SKM-1 treated with dmso at 0.1 percent for 144 hours (cell line): ENCODE data around the gene ATG2A.

ENCODE experiments used
- DNase-seq: peaks from one replicate; lab custom pipeline; 2025; ENCODE audit not compliant: unreplicated experiment; lab: John Stamatoyannopoulos, UW

The ATG2A gene

DNA sequence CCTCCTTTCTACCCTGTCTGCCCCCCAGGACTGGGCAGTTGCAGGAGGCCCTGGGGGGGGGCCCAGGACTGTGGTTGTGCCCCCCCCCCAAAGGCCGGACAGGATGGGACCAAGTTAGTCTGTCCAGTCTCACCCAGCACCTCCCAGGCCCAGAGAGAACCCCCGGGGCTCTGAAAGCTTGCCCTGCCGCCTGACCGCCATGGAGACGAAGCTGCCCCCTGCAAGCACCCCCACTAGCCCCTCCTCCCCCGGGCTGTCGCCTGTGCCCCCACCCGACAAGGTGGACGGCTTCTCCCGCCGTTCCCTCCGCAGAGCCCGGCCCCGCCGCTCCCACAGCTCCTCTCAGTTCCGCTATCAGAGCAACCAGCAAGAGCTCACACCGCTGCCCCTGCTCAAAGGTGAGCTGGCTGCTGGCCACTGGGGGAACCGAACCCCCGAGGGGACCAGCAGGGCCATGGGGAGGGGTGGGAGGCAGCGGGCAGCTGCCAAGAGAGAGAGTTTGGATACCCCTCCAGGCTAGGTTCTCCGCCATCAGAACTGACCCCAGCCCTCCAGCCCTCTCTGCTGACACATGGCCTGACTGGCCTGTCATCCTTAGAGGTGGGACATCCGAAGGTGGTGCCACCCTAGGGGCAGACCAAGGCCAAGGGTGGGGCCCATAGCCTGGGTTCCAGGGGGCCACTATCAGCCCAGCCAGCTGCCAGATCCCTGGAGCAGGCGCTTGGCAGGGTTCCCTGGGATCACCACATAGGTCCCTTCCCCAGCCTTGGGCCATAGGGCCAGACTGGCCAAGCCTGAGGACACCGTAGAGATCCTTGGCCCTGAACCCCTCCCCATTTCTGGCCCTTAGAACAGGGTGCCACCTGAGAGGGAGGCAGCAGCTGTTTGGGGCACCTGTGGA, 8.8 kb upstream of the ATG2A start:
- no peak for DNase-seq

DNA sequence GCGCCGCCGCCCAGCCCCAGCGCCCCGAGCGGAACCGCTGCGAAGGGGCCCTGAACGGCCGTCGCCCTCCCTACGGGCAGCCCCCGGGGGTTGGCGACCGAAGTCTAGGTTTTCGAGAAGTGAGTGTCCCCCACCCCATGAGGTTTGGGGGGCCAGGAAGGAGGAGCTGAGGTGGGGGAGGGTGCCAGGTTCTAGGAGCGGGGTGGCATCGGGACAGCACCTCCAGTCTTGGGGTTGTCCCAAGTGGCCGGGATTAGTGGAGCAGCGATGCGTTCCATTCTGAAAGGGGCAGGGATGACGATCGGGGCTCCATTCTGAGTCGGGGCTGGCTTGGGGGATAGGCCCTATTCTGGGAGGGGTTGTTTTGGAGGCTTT, 7.9 kb upstream of the ATG2A start:
- no peak for DNase-seq

- peak; percentile 91 for DNase-seq
Observed at GRCh38 chr11:64923944-64924909, 7.2 kb upstream of the ATG2A start, which contains the start of gene PPP2R5B. PPP2R5B (plus strand) TSS chr11:64924689; CDS start chr11:64925735, 1,046 bp downstream.

DNA sequence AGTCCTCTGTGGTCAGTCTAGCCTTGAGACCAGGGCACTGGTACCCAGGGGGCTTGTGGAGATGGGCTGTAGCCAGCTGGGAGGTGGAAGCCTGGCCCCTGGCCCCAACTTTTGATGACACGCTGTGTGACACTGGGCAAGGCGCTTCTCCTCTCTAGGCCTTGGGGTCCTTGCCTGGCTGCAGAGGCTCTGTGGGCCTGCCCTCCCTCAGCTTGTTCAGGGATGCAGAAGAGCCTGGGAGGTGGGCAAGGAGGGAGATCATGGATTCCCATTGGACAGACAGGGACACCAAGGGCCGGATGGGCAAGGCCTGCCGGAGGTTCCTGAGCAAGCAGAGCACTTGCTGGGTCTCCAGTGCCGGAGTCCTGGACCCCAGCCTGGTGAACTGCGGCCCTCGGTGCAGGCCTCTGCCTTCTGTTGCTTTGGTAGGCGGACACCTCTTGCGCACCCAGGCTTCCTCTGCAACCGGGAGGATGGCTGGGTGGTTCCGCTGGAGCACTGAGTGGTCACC, 6.2 kb upstream of the ATG2A start:
- no peak for DNase-seq

GRCh38 chr11:64921384-64921783, 4.4 kb upstream of the ATG2A start:
- DNase-seq: no peak

DNA sequence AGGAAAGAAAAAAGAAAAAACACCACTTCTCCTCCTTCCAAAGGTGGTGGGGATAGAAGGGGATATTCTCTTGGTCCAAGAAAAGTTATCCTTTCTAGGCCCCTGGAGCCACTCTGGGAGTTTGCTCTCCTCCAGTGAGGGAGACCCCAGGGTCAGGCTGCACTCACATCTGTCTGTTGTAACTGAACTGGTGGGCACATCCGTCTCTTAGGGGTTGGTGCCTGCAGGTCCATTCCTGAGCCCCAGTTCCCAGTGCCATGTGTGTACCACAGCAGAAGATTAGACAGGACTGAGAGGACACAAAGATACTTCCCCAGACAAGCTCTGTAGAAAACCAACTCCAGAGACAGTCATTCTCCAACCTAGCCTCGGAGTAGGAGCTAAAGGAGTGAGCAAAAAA, 3.1 kb upstream of the ATG2A start:
- no peak for DNase-seq

DNA sequence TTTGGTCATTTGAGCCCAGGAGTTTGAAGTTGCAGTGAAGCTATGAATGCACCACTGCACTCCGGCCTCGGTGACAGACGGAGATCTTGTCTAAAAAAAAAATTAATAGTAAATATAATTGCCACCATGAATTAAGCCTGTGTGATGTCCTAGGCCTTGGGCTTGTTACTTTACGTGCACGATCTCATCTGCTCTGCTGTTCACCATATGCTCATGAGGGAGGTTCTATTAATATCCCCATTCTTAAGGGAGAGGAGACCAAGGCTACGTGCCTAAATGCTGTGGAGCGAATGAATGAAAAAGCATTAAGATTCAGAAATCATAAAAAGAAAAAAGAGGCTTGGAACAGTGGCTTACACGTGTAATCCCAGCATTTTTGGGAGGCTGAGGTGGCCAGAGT, 2.6 kb upstream of the ATG2A start:
- no peak for DNase-seq

GRCh38 chr11:64918017-64918416, 1.0 kb upstream of the ATG2A start:
- peak; percentile 3 for DNase-seq

- no peak for DNase-seq
Observed at GRCh38 chr11:64917663-64917995, 620 bp upstream of the ATG2A start.

DNA sequence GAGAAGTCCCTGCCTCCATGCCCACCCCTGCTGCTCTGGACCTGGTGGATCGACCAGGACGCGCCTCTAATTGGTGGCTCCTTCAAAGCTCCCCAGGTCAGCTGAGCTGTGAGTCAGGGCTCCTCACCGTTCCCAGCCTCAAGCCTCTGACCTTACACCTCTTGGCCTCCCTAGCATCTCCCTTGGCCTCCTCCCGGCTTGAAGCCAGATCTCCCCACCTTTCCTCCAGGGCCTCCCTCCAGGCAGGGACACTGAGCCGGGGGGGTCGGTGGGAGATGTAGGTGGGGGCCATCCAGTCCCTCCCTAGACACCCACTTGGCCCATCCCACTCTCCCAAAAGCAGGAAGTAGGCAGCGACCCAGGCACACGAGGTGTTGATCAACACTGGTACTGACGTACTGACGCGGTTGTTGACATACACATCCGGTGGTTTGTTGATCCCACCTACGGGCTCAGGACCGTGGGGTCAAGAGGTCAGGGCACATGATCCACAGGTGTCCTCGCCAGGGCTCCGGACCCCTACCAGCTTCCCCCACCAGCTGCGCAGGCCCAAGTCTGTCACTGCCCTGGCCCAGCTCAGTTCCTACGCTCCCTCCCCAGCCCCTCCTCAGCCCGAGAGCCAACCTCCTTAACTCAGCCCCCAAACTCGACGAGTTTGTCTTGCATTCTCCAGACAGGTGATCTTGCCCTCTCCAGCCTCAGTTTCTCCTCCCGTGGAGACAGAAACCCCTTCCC, 802 bp downstream of the ATG2A start:
- no peak for DNase-seq

- no peak for DNase-seq
Observed at GRCh38 chr11:64915376-64915887, 1.6 kb downstream of the ATG2A start.

DNA sequence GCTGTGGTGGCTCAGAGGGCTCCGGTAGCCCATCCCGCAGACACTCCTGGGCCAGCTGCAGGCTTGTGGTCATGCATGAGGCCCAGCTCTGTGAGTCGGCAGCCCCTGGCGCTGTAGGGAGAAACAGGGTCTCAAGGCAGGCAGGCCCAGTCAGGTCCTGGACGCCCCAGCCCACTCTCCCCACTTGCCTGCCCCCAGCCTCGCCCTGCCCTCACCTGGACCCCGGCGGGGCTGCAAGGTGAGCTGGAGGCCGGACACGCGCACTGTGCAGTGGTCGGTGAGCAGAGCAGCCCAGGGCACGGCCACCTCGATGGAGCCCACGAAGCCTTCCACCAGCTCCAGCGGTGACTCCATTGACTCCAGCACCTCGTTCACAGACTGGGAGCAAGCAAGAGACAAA, 2.9 kb downstream of the ATG2A start:
- no peak for DNase-seq

DNA sequence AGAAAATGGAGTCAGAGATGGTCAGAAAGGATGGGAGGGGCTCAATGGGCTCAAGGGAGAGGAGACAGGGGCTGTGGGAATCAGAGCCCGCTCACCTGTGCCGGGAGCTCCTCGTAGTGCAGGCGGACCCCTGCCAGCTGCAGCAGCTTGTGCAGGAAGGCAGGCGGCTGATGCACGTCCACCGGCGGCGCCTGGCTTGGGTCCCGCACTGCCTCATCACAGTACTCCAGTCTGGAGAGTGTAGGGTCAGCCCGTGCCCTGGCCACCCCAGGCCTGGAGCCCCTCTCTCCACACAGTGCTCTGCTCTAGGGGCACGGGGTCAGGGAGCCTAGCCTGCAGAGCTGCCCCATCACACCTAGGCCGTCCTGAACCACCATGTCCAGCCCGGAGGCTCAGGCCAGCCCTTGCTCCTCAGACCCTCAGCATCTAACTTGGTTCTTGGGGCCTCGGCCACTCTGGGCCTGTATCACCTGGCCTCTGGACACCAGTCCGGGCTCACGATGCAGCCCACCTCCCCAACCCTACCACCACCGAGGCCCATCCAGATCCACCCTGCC, 3.8 kb downstream of the ATG2A start:
- DNase-seq: no peak

- DNase-seq: no peak
Observed at GRCh38 chr11:64911689-64912088, 5.3 kb downstream of the ATG2A start.

DNA sequence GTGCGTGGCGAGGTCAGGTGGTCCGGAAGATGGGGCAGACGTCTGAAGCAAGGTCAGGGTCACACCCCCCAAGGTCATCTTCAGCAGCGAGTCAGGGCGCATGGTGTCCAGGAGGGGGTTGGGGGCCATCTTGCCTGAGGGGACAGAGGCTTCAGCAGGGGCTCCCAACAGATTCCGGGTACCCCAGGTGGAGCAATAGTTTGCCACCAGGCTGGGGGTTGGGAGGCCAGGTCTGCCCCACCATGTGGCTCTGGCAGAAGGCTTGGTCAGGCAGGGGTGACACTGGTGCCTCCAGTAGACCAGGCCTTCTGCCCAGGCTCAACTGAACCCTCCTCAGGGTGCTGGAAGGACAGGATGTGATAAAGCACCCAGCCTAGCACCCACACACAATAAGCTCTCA, 5.9 kb downstream of the ATG2A start:
- DNase-seq: no peak

DNA sequence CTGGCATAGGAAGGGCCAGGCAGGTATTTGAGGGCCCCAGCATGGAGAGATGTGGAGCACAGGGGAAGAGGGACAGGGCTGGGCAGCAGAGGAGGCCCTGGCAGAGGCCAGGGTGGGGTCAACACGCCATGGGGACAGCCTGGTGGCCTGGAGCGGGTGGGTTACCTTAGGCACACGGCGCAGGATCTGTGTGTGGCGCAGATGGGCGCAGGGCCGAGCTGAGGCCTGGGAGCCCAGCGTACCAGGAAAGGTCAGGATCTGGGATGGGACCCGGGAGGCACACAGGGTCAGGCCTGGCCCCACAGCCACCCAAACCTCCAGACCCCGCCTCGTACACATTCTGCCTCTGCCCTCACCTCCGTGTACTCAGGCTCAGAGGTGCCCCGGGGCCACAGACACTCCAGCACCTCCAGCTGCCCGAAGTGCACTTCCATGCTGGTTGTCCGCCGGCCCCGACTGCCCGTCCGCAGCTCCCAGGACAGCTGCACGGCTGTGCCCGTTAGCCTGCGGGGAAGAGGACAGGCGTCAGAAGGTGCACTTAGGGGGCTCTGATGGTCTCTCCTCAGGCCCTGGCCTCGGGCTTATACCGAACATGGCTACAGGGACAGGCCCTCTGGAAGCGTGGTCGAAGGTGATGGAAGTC, 6.4 kb downstream of the ATG2A start:
- no peak for DNase-seq

DNA sequence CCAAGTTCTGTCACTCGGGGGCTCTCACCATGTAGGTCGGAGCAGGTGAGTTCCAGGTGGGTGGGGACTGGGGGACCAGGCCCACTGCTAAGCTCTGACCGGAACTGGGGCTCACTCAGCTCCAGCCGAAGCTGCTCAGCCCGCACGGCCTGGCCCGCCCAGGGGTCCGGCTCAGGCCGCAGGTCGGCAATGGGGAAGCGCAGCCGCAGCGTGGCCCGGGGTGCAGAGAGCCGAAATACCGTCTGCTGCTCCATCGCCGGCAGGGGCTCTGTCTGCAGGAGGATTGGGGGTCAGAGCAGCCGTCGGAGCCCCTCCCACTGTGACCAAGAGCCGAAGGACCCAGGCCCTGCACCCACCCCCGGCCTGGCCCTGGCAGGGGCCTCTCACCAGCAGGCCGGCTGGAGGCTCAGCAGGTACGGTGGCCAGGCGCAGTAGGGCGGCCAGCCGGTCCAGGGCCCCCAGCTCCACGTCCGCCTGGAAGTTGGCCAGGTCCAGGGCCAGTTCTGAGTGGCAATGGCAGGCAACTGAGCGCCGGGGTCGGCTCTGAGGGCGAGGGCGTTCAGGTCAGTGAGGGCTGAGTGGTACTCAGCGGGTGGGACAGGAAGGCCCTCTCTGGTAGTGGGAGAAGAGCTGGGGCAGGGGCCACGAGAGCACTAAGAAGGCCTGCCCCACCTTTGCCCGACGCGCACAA, 7.2 kb downstream of the ATG2A start:
- no peak for DNase-seq

DNA sequence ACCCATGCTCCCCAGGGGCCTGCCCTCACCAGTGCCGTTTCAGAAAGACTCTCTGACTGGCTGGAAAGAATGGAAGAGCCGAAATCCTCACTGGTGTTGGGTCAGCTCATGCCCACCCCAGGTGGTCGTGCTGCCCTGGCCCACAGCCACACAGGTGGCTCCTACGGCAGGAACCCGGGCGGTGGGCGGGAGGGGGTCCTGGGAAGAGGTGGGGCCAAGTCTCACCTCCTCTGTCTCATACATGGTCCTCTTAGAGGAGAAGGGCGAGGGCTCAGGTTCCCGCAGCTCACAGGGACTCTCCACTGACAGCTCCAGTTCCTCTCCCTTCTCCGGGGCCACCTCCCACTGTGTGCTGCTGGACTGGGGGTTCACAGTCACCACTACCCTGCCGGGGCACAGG, 8.2 kb downstream of the ATG2A start:
- DNase-seq: no peak

- no peak for DNase-seq
Observed at GRCh38 chr11:64906314-64906635, 10.7 kb downstream of the ATG2A start.
